ENCODE results near the gene UBASH3B.

The UBASH3B gene

GRCh38 chr11:122681735-122682134 is 26.2 kb downstream of the UBASH3B start:
- no peaks in the 10 kb centered on the region for H3K27me3 ChIP-seq (ENCODE audit: control insufficient read depth, insufficient read depth, low read length)
- peaks cover 38% of the 10 kb centered on the region for H3K4me1 ChIP-seq (ENCODE audit: control insufficient read depth, insufficient read depth, low read length)
- no peaks in the 10 kb centered on the region for H3K9me3 ChIP-seq (replicated peaks; ENCODE audit: low read length)
- no peak overlapping the region for H3K4me3 ChIP-seq (ENCODE audit: low read length)
- peak overlapping the region; percentile 1 for H3K9ac ChIP-seq (ENCODE audit: low read depth, low read length)
- peak overlapping the region; percentile 33 for H3K4me2 ChIP-seq (ENCODE audit: low read length)
- peaks cover 12% of the 10 kb centered on the region for H3K36me3 ChIP-seq (ENCODE audit: insufficient read depth, low read length)

DNA sequence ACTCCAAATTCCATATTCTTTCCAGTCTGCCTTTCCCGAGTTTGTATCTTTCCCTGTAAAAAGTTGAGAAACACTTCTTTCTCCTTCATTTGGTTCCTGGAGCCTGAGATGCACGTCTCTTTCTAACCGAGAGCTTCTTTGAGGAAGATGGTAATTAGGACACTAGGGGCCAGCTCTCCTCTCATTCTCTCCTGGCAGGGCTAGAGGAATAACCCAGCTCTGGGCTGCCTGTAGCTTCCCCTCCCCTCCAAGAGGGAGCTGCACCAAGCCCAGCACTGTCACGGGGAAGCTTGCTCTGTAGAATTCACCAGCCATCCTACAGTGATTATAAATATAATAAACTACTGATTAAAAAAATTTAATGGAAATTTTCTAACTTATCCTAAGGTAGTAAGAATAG is 26.9 kb downstream of the UBASH3B start:
- no peak overlapping the region for H3K4me2 ChIP-seq (ENCODE audit: low read length)
- peaks cover 38% of the 10 kb centered on the region for H3K4me1 ChIP-seq (ENCODE audit: control insufficient read depth, insufficient read depth, low read length)
- no peaks in the 10 kb centered on the region for H3K9me3 ChIP-seq (replicated peaks; ENCODE audit: low read length)
- H3K36me3 ChIP-seq (ENCODE audit: insufficient read depth, low read length) = peaks cover 8% of the 10 kb centered on the region
- H3K27me3 ChIP-seq (ENCODE audit: control insufficient read depth, insufficient read depth, low read length) = no peaks in the 10 kb centered on the region
- no peak overlapping the region for H3K4me3 ChIP-seq (ENCODE audit: low read length)
- H3K9ac ChIP-seq (ENCODE audit: low read depth, low read length) = no peak overlapping the region

GRCh38 chr11:122685041-122685440 is 29.5 kb downstream of the UBASH3B start:
- Histone ChIP-seq H3K4me3 (ENCODE audit: low read length) (no peak overlapping the region), H3K4me2 (ENCODE audit: low read length) (no peak overlapping the region), H3K9me3 (replicated peaks; ENCODE audit: low read length) (no peaks in the 10 kb centered on the region), H3K9ac (ENCODE audit: low read depth, low read length) (no peak overlapping the region), H3K27me3 (ENCODE audit: control insufficient read depth, insufficient read depth, low read length) (no peaks in the 10 kb centered on the region), H3K4me1 (ENCODE audit: control insufficient read depth, insufficient read depth, low read length) (peaks cover 30% of the 10 kb centered on the region), H3K36me3 (ENCODE audit: insufficient read depth, low read length) (peaks cover 8% of the 10 kb centered on the region)

DNA sequence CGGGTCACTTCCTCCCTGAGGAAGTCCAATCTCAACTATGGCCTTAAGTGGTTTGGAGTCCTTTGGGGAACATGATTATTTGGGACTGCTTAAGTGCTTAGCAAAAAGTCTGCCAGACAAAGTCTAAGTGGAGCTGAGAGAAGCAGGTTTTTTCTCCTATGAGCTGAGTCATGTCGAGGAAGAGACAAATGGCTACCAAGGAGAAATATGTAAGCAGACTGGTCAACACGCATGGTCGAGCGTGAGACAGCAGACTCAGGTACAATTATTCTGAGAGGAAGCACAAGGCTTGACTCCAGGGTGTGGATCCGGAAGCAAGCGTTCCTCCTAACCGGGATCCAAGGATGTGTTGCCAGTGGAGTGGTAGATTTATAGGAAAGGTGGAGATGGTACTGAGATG is 30.6 kb downstream of the UBASH3B start:
- peaks cover 34% of the 10 kb centered on the region for H3K4me1 ChIP-seq (ENCODE audit: control insufficient read depth, insufficient read depth, low read length)
- H3K36me3 ChIP-seq (ENCODE audit: insufficient read depth, low read length) = peaks cover 8% of the 10 kb centered on the region
- no peak overlapping the region for H3K4me3 ChIP-seq (ENCODE audit: low read length)
- H3K4me2 ChIP-seq (ENCODE audit: low read length) = no peak overlapping the region
- H3K9me3 ChIP-seq (replicated peaks; ENCODE audit: low read length) = no peaks in the 10 kb centered on the region
- H3K9ac ChIP-seq (ENCODE audit: low read depth, low read length) = no peak overlapping the region
- no peaks in the 10 kb centered on the region for H3K27me3 ChIP-seq (ENCODE audit: control insufficient read depth, insufficient read depth, low read length)

- Histone ChIP-seq H3K4me1 (ENCODE audit: control insufficient read depth, insufficient read depth, low read length) (peaks cover 35% of the 10 kb centered on the region), H3K4me3 (ENCODE audit: low read length) (peak overlapping the region; percentile 58), H3K9ac (ENCODE audit: low read depth, low read length) (peak overlapping the region; percentile 73), H3K36me3 (ENCODE audit: insufficient read depth, low read length) (peaks cover 4% of the 10 kb centered on the region), H3K27me3 (ENCODE audit: control insufficient read depth, insufficient read depth, low read length) (no peaks in the 10 kb centered on the region), H3K9me3 (replicated peaks; ENCODE audit: low read length) (no peaks in the 10 kb centered on the region), H3K4me2 (ENCODE audit: low read length) (peak overlapping the region; percentile 83)
Observed at GRCh38 chr11:122690384-122690783, 34.9 kb downstream of the UBASH3B start.

- H3K4me1 ChIP-seq (ENCODE audit: control insufficient read depth, insufficient read depth, low read length) = peaks cover 32% of the 10 kb centered on the region
- no peaks in the 10 kb centered on the region for H3K9me3 ChIP-seq (replicated peaks; ENCODE audit: low read length)
- H3K36me3 ChIP-seq (ENCODE audit: insufficient read depth, low read length) = peaks cover 6% of the 10 kb centered on the region
- H3K27me3 ChIP-seq (ENCODE audit: control insufficient read depth, insufficient read depth, low read length) = no peaks in the 10 kb centered on the region
- H3K4me2 ChIP-seq (ENCODE audit: low read length) = peak overlapping the region; percentile 83
- H3K4me3 ChIP-seq (ENCODE audit: low read length) = peak overlapping the region; percentile 58
- peak overlapping the region; percentile 73 for H3K9ac ChIP-seq (ENCODE audit: low read depth, low read length)
Observed at GRCh38 chr11:122690801-122691548, 35.5 kb downstream of the UBASH3B start.

DNA sequence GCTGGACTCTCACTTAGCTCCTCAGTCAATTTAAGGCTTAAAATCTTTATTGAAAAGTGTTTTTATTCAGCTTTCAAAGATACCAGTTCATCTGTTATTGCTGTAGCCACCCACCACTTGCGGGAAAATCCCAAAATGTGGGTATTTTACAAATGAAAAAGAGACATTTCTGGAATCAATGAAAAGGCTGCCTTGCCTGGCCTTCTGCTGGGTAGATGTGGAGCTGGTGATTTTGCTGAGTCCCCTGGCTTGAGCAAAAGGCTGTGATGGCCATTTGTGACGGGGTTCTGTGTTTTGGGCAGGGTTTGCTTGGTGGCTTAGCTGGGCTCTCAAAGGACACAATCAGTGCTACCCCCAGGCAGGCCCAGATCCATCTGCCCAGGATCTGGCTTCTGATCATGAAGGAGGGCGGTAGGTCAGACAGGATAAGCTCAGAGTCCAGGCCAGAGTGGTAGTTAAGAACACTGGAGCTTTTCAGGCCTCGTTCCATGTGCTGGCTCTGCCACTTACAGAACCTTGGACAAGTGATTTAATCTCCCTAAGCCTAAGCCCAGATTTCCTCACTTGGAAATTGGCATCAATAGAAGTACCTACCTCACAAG is 36.1 kb downstream of the UBASH3B start:
- Histone ChIP-seq H3K4me1 (ENCODE audit: control insufficient read depth, insufficient read depth, low read length) (peaks cover 27% of the 10 kb centered on the region), H3K4me3 (ENCODE audit: low read length) (peak overlapping the region; percentile 58), H3K9ac (ENCODE audit: low read depth, low read length) (peak overlapping the region; percentile 73), H3K27me3 (ENCODE audit: control insufficient read depth, insufficient read depth, low read length) (no peaks in the 10 kb centered on the region), H3K4me2 (ENCODE audit: low read length) (peak overlapping the region; percentile 83), H3K36me3 (ENCODE audit: insufficient read depth, low read length) (peaks cover 6% of the 10 kb centered on the region), H3K9me3 (replicated peaks; ENCODE audit: low read length) (no peaks in the 10 kb centered on the region)

GRCh38 chr11:122692444-122692843 is 36.9 kb downstream of the UBASH3B start:
- peaks cover 27% of the 10 kb centered on the region for H3K4me1 ChIP-seq (ENCODE audit: control insufficient read depth, insufficient read depth, low read length)
- peak overlapping the region; percentile 73 for H3K9ac ChIP-seq (ENCODE audit: low read depth, low read length)
- no peak overlapping the region for H3K4me3 ChIP-seq (ENCODE audit: low read length)
- H3K27me3 ChIP-seq (ENCODE audit: control insufficient read depth, insufficient read depth, low read length) = no peaks in the 10 kb centered on the region
- no peaks in the 10 kb centered on the region for H3K9me3 ChIP-seq (replicated peaks; ENCODE audit: low read length)
- peak overlapping the region; percentile 12 for H3K4me2 ChIP-seq (ENCODE audit: low read length)
- H3K36me3 ChIP-seq (ENCODE audit: insufficient read depth, low read length) = peaks cover 5% of the 10 kb centered on the region

- H3K36me3 ChIP-seq (ENCODE audit: insufficient read depth, low read length) = peaks cover 3% of the 10 kb centered on the region
- no peaks in the 10 kb centered on the region for H3K9me3 ChIP-seq (replicated peaks; ENCODE audit: low read length)
- no peak overlapping the region for H3K4me2 ChIP-seq (ENCODE audit: low read length)
- no peaks in the 10 kb centered on the region for H3K27me3 ChIP-seq (ENCODE audit: control insufficient read depth, insufficient read depth, low read length)
- no peak overlapping the region for H3K4me3 ChIP-seq (ENCODE audit: low read length)
- no peak overlapping the region for H3K9ac ChIP-seq (ENCODE audit: low read depth, low read length)
- peaks cover 30% of the 10 kb centered on the region for H3K4me1 ChIP-seq (ENCODE audit: control insufficient read depth, insufficient read depth, low read length)
Observed at GRCh38 chr11:122695076-122695615, 39.6 kb downstream of the UBASH3B start.

GRCh38 chr11:122696662-122697061 is 41.1 kb downstream of the UBASH3B start:
- Histone ChIP-seq H3K9me3 (replicated peaks; ENCODE audit: low read length) (no peaks in the 10 kb centered on the region), H3K27me3 (ENCODE audit: control insufficient read depth, insufficient read depth, low read length) (no peaks in the 10 kb centered on the region), H3K9ac (ENCODE audit: low read depth, low read length) (no peak overlapping the region), H3K4me2 (ENCODE audit: low read length) (no peak overlapping the region), H3K4me3 (ENCODE audit: low read length) (no peak overlapping the region), H3K4me1 (ENCODE audit: control insufficient read depth, insufficient read depth, low read length) (peaks cover 15% of the 10 kb centered on the region), H3K36me3 (ENCODE audit: insufficient read depth, low read length) (peaks cover 6% of the 10 kb centered on the region)

DNA sequence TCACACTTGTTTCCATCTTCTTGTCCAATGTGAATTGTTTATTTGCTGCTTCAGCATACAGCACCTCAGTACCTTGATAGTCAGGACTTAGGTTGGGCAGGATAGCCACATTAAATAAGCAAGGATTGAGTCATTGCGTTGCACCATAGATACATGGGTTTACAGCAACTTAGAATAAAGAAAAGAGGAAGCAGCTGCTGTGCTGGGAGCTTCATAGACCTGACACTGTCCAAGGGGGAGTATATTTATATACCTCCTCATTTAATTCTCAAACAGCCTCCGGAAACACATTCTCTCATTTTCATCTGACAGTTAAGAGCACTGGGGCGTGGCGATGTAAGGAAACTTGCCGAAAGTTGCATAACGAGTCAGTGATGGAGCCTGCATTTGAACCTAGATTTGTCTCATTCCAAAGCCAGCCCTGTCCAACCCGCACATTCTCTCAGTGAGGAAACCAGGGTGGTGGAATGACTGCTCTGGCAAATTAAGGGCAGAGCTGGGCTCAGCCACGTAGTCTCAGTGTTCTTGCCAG is 42.2 kb downstream of the UBASH3B start:
- Histone ChIP-seq H3K4me2 (ENCODE audit: low read length) (no peak overlapping the region), H3K9me3 (replicated peaks; ENCODE audit: low read length) (no peaks in the 10 kb centered on the region), H3K9ac (ENCODE audit: low read depth, low read length) (no peak overlapping the region), H3K4me3 (ENCODE audit: low read length) (no peak overlapping the region), H3K36me3 (ENCODE audit: insufficient read depth, low read length) (peaks cover 6% of the 10 kb centered on the region), H3K27me3 (ENCODE audit: control insufficient read depth, insufficient read depth, low read length) (no peaks in the 10 kb centered on the region), H3K4me1 (ENCODE audit: control insufficient read depth, insufficient read depth, low read length) (peaks cover 4% of the 10 kb centered on the region)

Data from skeletal muscle satellite cell (primary cell).